Colonic mucosa (tissue), 4 donors: ENCODE measurements around the gene STX5. TPM values are rescaled to one million over a fixed set of nuclear protein-coding genes. Genes with fewer than 3 reads are reported as not detected.
A peak's percentile ranks its signal among the peaks of the same experiment; 100 is the strongest.

ENCODE experiments used
- DNase-seq: peaks from one replicate; pipeline ENCODE4 v3.0.0-alpha.2; 2020
- H3K27ac ChIP-seq: fragments of 200-600 bp; one replicate; pipeline ENCODE4 v1.8.0; 2021
- H3K27me3 ChIP-seq: fragments of 200-600 bp; one replicate; pipeline ENCODE4 v1.8.0; 2021
- H3K36me3 ChIP-seq: fragments of 200-600 bp; one replicate; pipeline ENCODE4 v1.8.0; 2021
- H3K4me1 ChIP-seq: fragments of 200-600 bp; one replicate; pipeline ENCODE4 v1.8.0; 2021; ENCODE audit warnings: mild to moderate bottlenecking
- H3K4me3 ChIP-seq: fragments of 200-600 bp; one replicate; pipeline ENCODE4 v1.8.0; 2021
- H3K9ac ChIP-seq, 2 donors: one replicate each; pipeline ENCODE4 v1.7.0; 2013; ENCODE audit warnings: control low read depth in 2 of 2, low read depth in 2 of 2, low read length in 2 of 2
- H3K9me3 ChIP-seq: fragments of 200-600 bp; one replicate; pipeline ENCODE4 v1.8.0; 2021
- CTCF ChIP-seq: fragments of 200-600 bp; IDR thresholded peaks from one replicate; pipeline ENCODE4 v1.8.0; 2022; ENCODE audit warnings: antibody characterized with exemption, mild to moderate bottlenecking
- intact Hi-C: fragments of 100-400 bp; cut with DNase I; formaldehyde crosslinking; loops from one replicate; pipeline ENCODE4 v1.14.1; 2022
- total RNA-seq, 2 donors: library from RNA; stranded (reverse); fragmentation: NEBNext Ultra II Directional in 1 of 2; extraction: Animal tissue kit (Norgen Biotek cat#: 25700) in 1 of 2; gene quantifications; one replicate each; pipeline ENCODE4 v1.2.1, GENCODE V29; 2021
- donor health status: healthy.
- donor health status: DM: no; HTN: no; CAD: no.
- donor health status: DM: no; HTN: no; CAD: no.

STX5 gene
- total RNA-seq, 2 donors from 2014 or later: 38.0 to 43.3 TPM

DNA sequence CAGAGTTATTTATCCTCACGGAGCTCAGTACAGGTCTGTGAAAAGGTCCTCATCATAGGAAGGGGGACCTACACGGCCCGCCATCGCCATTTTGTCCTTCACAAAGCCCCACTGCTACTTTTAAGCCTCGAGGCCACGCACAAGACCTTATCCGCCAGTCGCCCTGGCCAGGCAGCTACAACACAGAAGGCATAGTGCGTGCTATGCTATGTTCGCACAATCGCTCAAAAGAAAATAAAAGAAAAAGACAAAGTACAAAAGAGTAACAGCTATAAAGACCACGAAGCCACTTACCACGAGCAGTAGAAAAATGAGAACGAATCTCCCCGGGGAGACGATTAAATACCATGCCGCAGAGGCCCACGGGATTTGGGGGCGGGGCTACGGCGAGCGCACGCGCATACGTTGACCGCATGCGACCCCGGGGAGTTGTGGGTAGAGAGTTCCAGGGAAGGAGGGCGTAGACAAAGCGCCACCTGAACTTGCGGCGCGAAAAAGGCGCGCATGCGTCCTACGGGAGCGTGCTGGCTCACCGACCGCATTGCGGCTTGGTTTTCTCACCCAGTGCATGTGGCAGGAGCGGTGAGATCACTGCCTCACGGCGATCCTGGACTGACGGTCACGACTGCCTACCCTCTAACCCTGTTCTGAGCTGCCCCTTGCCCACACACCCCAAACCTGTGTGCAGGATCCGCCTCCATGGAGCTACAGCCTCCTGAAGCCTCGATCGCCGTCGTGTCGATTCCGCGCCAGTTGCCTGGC, 23.9 kb upstream of the STX5 start:
- intact Hi-C loops: no loop called here
- no peaks in the 10 kb centered on the region for H3K9me3 ChIP-seq
- no peak for TF ChIP-seq CTCF
- H3K27ac ChIP-seq: peak overlapping the region; percentile 66
- peak overlapping the region; percentile 87 for H3K4me3 ChIP-seq
- peak; percentile 98 for DNase-seq
- peaks cover 6% of the 10 kb centered on the region for H3K36me3 ChIP-seq
- no peaks in the 10 kb centered on the region for H3K27me3 ChIP-seq
- peak overlapping the region; percentile 74 to 98 for H3K9ac ChIP-seq
- H3K4me1 ChIP-seq: peaks cover 10% of the 10 kb centered on the region

GRCh38 chr11:62854825-62855570, 23.1 kb upstream of the STX5 start:
- H3K4me1 ChIP-seq: peaks cover 10% of the 10 kb centered on the region
- DNase-seq: peak; percentile 21
- no peaks in the 10 kb centered on the region for H3K27me3 ChIP-seq
- peaks cover 6% of the 10 kb centered on the region for H3K36me3 ChIP-seq
- intact Hi-C loops: no loop called here
- H3K9me3 ChIP-seq: no peaks in the 10 kb centered on the region
- H3K4me3 ChIP-seq: peak overlapping the region; percentile 87
- H3K9ac ChIP-seq: peak overlapping the region; percentile 74 to 98
- peak overlapping the region; percentile 66 for H3K27ac ChIP-seq
- TF ChIP-seq CTCF: no peak

DNA sequence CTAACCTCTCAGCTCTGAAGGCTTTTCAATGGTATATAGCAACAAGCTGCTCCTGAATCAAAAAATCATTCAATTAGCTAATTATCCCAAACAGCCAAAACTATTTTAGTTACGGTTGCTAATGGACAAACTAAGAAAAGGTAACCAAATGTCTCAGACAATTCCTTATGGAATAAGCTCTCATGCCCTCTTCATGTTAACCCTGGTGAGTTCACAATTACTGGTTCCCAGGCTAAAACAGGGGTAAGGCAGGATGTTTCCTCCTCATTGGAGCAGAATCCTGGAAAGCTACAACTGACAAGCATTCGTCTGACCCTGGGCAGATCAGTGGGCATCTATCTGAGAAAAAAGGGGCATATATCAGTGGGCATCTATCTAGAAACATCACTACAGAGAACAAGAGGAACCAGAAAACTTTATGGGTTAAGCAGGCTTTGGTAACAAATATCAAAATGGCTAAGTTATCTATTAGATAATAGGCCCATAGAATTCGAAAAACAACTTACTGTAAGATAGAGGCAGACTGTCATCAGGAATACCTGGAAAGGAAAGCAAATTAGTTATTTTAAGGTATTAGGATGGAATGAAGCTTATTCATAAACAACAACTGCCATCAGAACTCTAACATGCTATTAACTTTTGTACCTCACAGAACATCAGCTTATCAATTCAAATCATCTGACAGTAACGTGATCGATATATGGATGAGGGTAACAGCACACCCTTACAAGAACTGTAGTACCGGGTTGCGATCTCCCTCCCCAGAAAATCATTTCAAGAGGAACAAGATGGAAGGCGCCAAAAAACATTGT, 22.4 kb upstream of the STX5 start:
- Histone ChIP-seq H3K9ac (peak overlapping the region; percentile 2 to 98), H3K9me3 (no peaks in the 10 kb centered on the region), H3K27me3 (no peaks in the 10 kb centered on the region), H3K27ac (no peak overlapping the region), H3K4me3 (peak overlapping the region; percentile 87), H3K4me1 (peaks cover 10% of the 10 kb centered on the region), H3K36me3 (peaks cover 6% of the 10 kb centered on the region)
- no peak for TF ChIP-seq CTCF
- no peak for DNase-seq
- intact Hi-C loops: no loop called here

GRCh38 chr11:62853279-62853965, 21.6 kb upstream of the STX5 start:
- Histone ChIP-seq H3K36me3 (peaks cover 6% of the 10 kb centered on the region), H3K4me1 (peaks cover 10% of the 10 kb centered on the region), H3K27me3 (no peaks in the 10 kb centered on the region), H3K9ac (peak overlapping the region in 1 of 2 donors; percentile 98), H3K4me3 (peak overlapping the region; percentile 87), H3K9me3 (no peaks in the 10 kb centered on the region), H3K27ac (no peak overlapping the region)
- DNase-seq: no peak
- intact Hi-C loops: no loop called here
- no peak for TF ChIP-seq CTCF
